Neural crest cell (in vitro differentiated cells): ENCODE data around the gene SERPINB11. TPM values are rescaled to one million over a fixed set of nuclear protein-coding genes. Genes with fewer than 3 reads are reported as not detected.
"Not testable (repeated sequence)": the region's sequence is repeated elsewhere in the genome, so short reads cannot be mapped to it uniquely, and the experiment has no call there.

Experiments
- DNase-seq: peaks from one replicate; pipeline ENCODE4 v3.0.0; 2021; ENCODE audit warnings: low read depth, mixed read lengths, low spot score
- H3K27ac Mint-ChIP-seq: one replicate; pipeline ENCODE4 v1.8.0; 2021; ENCODE audit warnings: mild to moderate bottlenecking, mixed read lengths; ENCODE audit not compliant: unreplicated experiment
- H3K27me3 Mint-ChIP-seq: 2 replicates; pipeline ENCODE4 v1.8.0; 2021; ENCODE audit warnings: low read depth, mild to moderate bottlenecking, mixed read lengths
- H3K36me3 Mint-ChIP-seq: 2 replicates; pipeline ENCODE4 v1.8.0; 2021; ENCODE audit warnings: low read depth, mild to moderate bottlenecking, mixed read lengths
- H3K4me1 Mint-ChIP-seq: 2 replicates; pipeline ENCODE4 v1.8.0; 2021; ENCODE audit warnings: mixed read lengths
- H3K4me3 Mint-ChIP-seq: one replicate; pipeline ENCODE4 v1.8.0; 2021; ENCODE audit warnings: mild to moderate bottlenecking, mixed read lengths
- H3K9me3 Mint-ChIP-seq: 2 replicates; pipeline ENCODE4 v1.8.0; 2021; ENCODE audit warnings: mixed read lengths
- CTCF ChIP-seq: fragments of 200-600 bp; sonication (generic); conservative IDR thresholded peaks from 2 replicates; pipeline ENCODE4 v1.5.0; 2021; ENCODE audit warnings: antibody characterized with exemption, mild to moderate bottlenecking
- total RNA-seq: library from RNA; stranded (reverse); gene quantifications from 2 replicates; pipeline ENCODE4 v1.2.1, GENCODE V29; 2021

The SERPINB11 gene
- total RNA-seq, 1 donor from 2014 or later = not detected

- DNase-seq = no peak
Observed at GRCh38 chr18:63753676-63754075, 50.9 kb downstream of the SERPINB11 start.

GRCh38 chr18:63757541-63757940 lies 54.8 kb downstream of the SERPINB11 start:
- no peak for TF ChIP-seq CTCF
- peaks cover 7% of the 10 kb centered on the region for H3K36me3 Mint-ChIP-seq
- peaks cover 8% of the 10 kb centered on the region for H3K9me3 Mint-ChIP-seq
- no peaks in the 10 kb centered on the region for H3K4me1 Mint-ChIP-seq
- DNase-seq = no peak
- no peaks in the 10 kb centered on the region for H3K27me3 Mint-ChIP-seq
- no peak overlapping the region for H3K4me3 Mint-ChIP-seq
- H3K27ac Mint-ChIP-seq = no peak overlapping the region

More at GRCh38 chr18:63753676-63754075, 50.9 kb downstream of the SERPINB11 start:
- no peaks in the 10 kb centered on the region for H3K4me1 Mint-ChIP-seq
- H3K9me3 Mint-ChIP-seq = no peaks in the 10 kb centered on the region
- no peaks in the 10 kb centered on the region for H3K36me3 Mint-ChIP-seq
- no peak for TF ChIP-seq CTCF
- H3K4me3 Mint-ChIP-seq = no peak overlapping the region
- peaks cover 2% of the 10 kb centered on the region for H3K27me3 Mint-ChIP-seq
- H3K27ac Mint-ChIP-seq = no peak overlapping the region

GRCh38 chr18:63758615-63759240 lies 56.0 kb downstream of the SERPINB11 start:
- Mint-ChIP-seq H3K4me3 (no peak overlapping the region), H3K4me1 (no peaks in the 10 kb centered on the region), H3K9me3 (peaks cover 8% of the 10 kb centered on the region), H3K27me3 (no peaks in the 10 kb centered on the region), H3K27ac (no peak overlapping the region), H3K36me3 (peaks cover 7% of the 10 kb centered on the region)
- TF ChIP-seq CTCF = no peak
- no peak for DNase-seq

GRCh38 chr18:63759786-63760185 lies 57.0 kb downstream of the SERPINB11 start:
- H3K4me1 Mint-ChIP-seq, H3K36me3 Mint-ChIP-seq, H3K27ac Mint-ChIP-seq, DNase-seq, H3K9me3 Mint-ChIP-seq, H3K27me3 Mint-ChIP-seq, H3K4me3 Mint-ChIP-seq: not testable (repeated sequence)

- Mint-ChIP-seq H3K27me3 (no peaks in the 10 kb centered on the region), H3K27ac (no peak overlapping the region), H3K4me1 (no peaks in the 10 kb centered on the region), H3K9me3 (peaks cover 8% of the 10 kb centered on the region), H3K36me3 (peaks cover 7% of the 10 kb centered on the region), H3K4me3 (no peak overlapping the region)
- DNase-seq = no peak
- no peak for TF ChIP-seq CTCF
Observed at GRCh38 chr18:63762518-63762917, 59.8 kb downstream of the SERPINB11 start.

- TF ChIP-seq CTCF = no peak
- Mint-ChIP-seq H3K27me3 (no peaks in the 10 kb centered on the region), H3K36me3 (peaks cover 7% of the 10 kb centered on the region), H3K9me3 (peaks cover 8% of the 10 kb centered on the region), H3K4me3 (no peak overlapping the region), H3K4me1 (no peaks in the 10 kb centered on the region), H3K27ac (no peak overlapping the region)
- no peak for DNase-seq
Observed at GRCh38 chr18:63763831-63764600, 61.3 kb downstream of the SERPINB11 start.
